ENCODE measurements around the gene GPR27. TPM values are rescaled to one million over a fixed set of nuclear protein-coding genes. Genes with fewer than 3 reads are reported as not detected.

GPR27 gene
- polyA plus RNA-seq, 1 donor (not counting 4 experiments of a cell fraction or from before 2014, with no cell fraction given): 0.12 TPM

DNA sequence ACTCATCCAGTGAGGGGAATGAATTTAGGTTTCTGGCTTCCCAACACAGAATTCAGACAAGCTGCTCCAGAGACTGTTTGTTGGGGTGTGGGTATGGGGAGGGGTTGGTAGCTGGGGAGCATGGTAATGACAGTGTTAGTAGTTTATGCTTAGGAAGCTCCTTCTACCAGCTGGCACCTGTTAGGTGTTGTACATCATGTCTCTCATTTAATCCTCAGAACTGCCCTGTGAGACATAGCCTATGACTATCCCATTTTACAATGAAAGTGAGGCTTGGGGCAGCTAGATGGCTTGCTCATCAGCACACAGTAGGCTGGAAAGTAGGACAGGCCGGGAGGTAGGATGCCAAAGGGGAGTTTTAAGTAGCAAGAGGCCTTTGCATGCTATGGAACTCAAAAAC, 31.0 kb upstream of the GPR27 start:
- no peak for TF ChIP-seq CTCF (optimal IDR thresholded peaks at IDR 0.05 in 1 of 3, IDR thresholded peaks at IDR 0.05 in 1 of 3, conservative IDR thresholded peaks at IDR 0.05 in 1 of 3; ENCODE audit: extremely low read depth in 1 of 3, insufficient read depth in 2 of 3, low read length in 3 of 3)
- FAIRE-seq: no peak

DNA sequence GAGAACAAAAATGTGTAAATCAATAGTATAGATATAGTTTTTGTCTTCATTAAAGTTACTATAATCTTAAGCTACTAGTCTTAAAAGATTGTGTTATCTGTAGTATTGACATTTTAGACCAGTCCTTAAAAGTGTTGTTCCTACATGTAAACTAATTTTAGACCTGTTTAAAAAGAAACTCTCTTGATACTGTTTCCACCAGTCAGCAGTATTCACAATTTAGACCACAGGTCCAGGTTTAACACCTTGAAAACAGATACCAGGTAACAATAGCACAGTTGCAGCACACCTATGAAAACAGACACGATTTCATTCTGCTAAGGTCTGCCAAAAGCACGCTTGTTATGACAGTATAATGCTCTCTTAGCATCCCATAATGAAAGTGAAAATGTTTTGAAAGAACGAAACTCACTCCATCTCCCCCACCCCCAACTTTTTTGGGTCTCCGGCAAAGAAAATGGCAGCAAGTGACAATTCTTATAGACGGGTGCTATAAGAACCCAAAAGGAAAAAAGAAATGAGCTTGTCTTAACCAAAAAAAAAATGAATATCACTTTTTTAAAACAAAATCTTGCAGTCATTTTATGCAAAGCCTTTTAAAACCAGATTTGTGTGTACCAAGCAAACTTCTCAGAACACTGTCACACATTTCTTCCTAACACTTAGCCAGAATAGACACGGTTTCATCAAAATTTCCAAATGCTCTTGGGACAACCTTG, 30.0 kb upstream of the GPR27 start:
- Histone ChIP-seq H3K4me1 (ENCODE audit: control insufficient read depth, extremely low read depth, insufficient read depth, low read length) (peaks cover 13% of the 10 kb centered on the region), H3K27ac (ENCODE audit: control insufficient read depth, insufficient read depth, low read length) (no peak overlapping the region), H3K9me3 (ENCODE audit: control insufficient read depth, low read depth, low read length) (no peaks in the 10 kb centered on the region), H3K4me2 (ENCODE audit: control insufficient read depth, extremely low read depth, insufficient read depth, low read depth, low read length) (peak overlapping the region; percentile 95), H3K79me2 (ENCODE audit: control insufficient read depth, insufficient read depth, low read length) (no peaks in the 10 kb centered on the region), H3K9me1 (ENCODE audit: control insufficient read depth, extremely low read depth, insufficient read depth, low read length) (no peaks in the 10 kb centered on the region), H3K27me3 (ENCODE audit: control insufficient read depth, extremely low read depth, insufficient read depth, low read length) (peaks cover 13% of the 10 kb centered on the region), H3K36me3 (ENCODE audit: control insufficient read depth in 2 of 2, extremely low read depth in 1 of 2, insufficient read depth in 2 of 2, low read length in 2 of 2) (no peaks in the 10 kb centered on the region), H3K4me3 (ENCODE audit: control insufficient read depth in 2 of 3, extremely low read depth in 1 of 3, insufficient read depth in 2 of 3, low read depth in 1 of 3, low read length in 3 of 3) (peak overlapping the region in 1 of 3 experiments; percentile 77), H2AFZ (ENCODE audit: control insufficient read depth, low read length) (no peak overlapping the region), H4K20me1 (ENCODE audit: control insufficient read depth, extremely low read depth, insufficient read depth, low read length) (no peaks in the 10 kb centered on the region), H3K9ac (ENCODE audit: control insufficient read depth, extremely low read depth, insufficient read depth, low read length) (no peak overlapping the region)
- FAIRE-seq (no peak), DNase-seq (ENCODE audit: low read depth, low spot score) (no peak)
- no peak for TF ChIP-seq CTCF (optimal IDR thresholded peaks at IDR 0.05 in 1 of 3, IDR thresholded peaks at IDR 0.05 in 1 of 3, conservative IDR thresholded peaks at IDR 0.05 in 1 of 3; ENCODE audit: extremely low read depth in 1 of 3, insufficient read depth in 2 of 3, low read length in 3 of 3)
- no peak for TF ChIP-seq EZH2 (IDR thresholded peaks at IDR 0.05; ENCODE audit: low read length)
- dilution Hi-C loops (cut with MboI; ENCODE audit: extremely low pct_ligation_motif_present, low sequenced_read_pairs): no loop called here

More for the DNA sequence above, 31.0 kb upstream of the GPR27 start:
- Histone ChIP-seq H3K27ac (ENCODE audit: control insufficient read depth, insufficient read depth, low read length) (no peak overlapping the region), H3K27me3 (ENCODE audit: control insufficient read depth, extremely low read depth, insufficient read depth, low read length) (peaks cover 13% of the 10 kb centered on the region), H3K9me1 (ENCODE audit: control insufficient read depth, extremely low read depth, insufficient read depth, low read length) (no peaks in the 10 kb centered on the region), H3K79me2 (ENCODE audit: control insufficient read depth, insufficient read depth, low read length) (no peaks in the 10 kb centered on the region), H2AFZ (ENCODE audit: control insufficient read depth, low read length) (no peak overlapping the region), H3K36me3 (ENCODE audit: control insufficient read depth in 2 of 2, extremely low read depth in 1 of 2, insufficient read depth in 2 of 2, low read length in 2 of 2) (no peaks in the 10 kb centered on the region), H3K9ac (ENCODE audit: control insufficient read depth, extremely low read depth, insufficient read depth, low read length) (no peak overlapping the region), H3K4me1 (ENCODE audit: control insufficient read depth, extremely low read depth, insufficient read depth, low read length) (peaks cover 13% of the 10 kb centered on the region), H3K4me3 (ENCODE audit: control insufficient read depth in 2 of 3, extremely low read depth in 1 of 3, insufficient read depth in 2 of 3, low read depth in 1 of 3, low read length in 3 of 3) (no peak overlapping the region), H3K9me3 (ENCODE audit: control insufficient read depth, low read depth, low read length) (no peaks in the 10 kb centered on the region), H4K20me1 (ENCODE audit: control insufficient read depth, extremely low read depth, insufficient read depth, low read length) (no peaks in the 10 kb centered on the region), H3K4me2 (ENCODE audit: control insufficient read depth, extremely low read depth, insufficient read depth, low read depth, low read length) (no peak overlapping the region)
- dilution Hi-C loops (cut with MboI; ENCODE audit: extremely low pct_ligation_motif_present, low sequenced_read_pairs): no loop called here
- DNase-seq (ENCODE audit: low read depth, low spot score): no peak
